Heart left ventricle (tissue), 16 donors: ENCODE results near the gene AGMO. TPM values are rescaled to one million over a fixed set of nuclear protein-coding genes. Genes with fewer than 3 reads are reported as not detected.

Experiments used
- ATAC-seq, 4 donors: fragments of 200-7000 bp; cut with Tn5 transposase; one replicate each; pipeline ENCODE4 v1.9.1; 2020 to 2022; ENCODE audit warnings: moderate library complexity in 4 of 4, mild to moderate bottlenecking in 3 of 4, moderate number of reproducible peaks in 1 of 4
- DNase-seq, 5 donors: peaks; one replicate each; pipeline ENCODE4 v3.0.0-alpha.2; 2020
- H3K27ac ChIP-seq, 12 donors: fragments of 200-600 bp; sonication (generic) in 4 of 12; one replicate each; pipeline versions ENCODE4 v1.5.0 to v1.8.0; 2016 to 2022; ENCODE audit warnings: mild to moderate bottlenecking in 2 of 12
- H3K27me3 ChIP-seq, 9 donors: fragments of 200-600 bp; sonication (generic) in 2 of 9; one replicate each; pipeline versions ENCODE4 v1.5.1 to v1.8.0; 2016 to 2022; ENCODE audit warnings: mild to moderate bottlenecking in 3 of 9
- H3K36me3 ChIP-seq, 9 donors: fragments of 200-600 bp; sonication (generic) in 2 of 9; one replicate each; pipeline versions ENCODE4 v1.5.0 to v1.8.0; 2018 to 2022; ENCODE audit warnings: mild to moderate bottlenecking in 2 of 9
- H3K4me1 ChIP-seq, 12 donors: fragments of 200-600 bp; sonication (generic) in 4 of 12; one replicate each; pipeline versions ENCODE4 v1.5.0 to v1.8.0; 2016 to 2022; ENCODE audit warnings: mild to moderate bottlenecking in 3 of 12
- H3K4me3 ChIP-seq, 12 donors: fragments of 200-600 bp; sonication (generic) in 4 of 12; one replicate each; pipeline versions ENCODE4 v1.5.0 to v1.8.0; 2017 to 2022; ENCODE audit warnings: mild to moderate bottlenecking in 9 of 12, moderate library complexity in 4 of 12
- H3K9me3 ChIP-seq, 12 donors: fragments of 200-600 bp; sonication (generic) in 4 of 12; one replicate each; pipeline versions ENCODE4 v1.5.0 to v1.8.0; 2016 to 2022; ENCODE audit warnings: mild to moderate bottlenecking in 1 of 12
- POLR2A ChIP-seq, 2 donors: fragments of 450-650 bp; IDR thresholded peaks; one replicate each; pipeline ENCODE4 v1.6.1; 2017; ENCODE audit warnings: antibody characterized with exemption in 2 of 2, mild to moderate bottlenecking in 2 of 2, moderate library complexity in 2 of 2
- WGBS, 4 donors: extraction: QIAGEN DNeasy Blood & Tissue Kit in 2 of 4; methylation state at CpG; one replicate each; pipeline versions ENCODE4 v1.1.5 to v1.1.7; 2013 to 2018; 5-methylcytosine and 5-hydroxymethylcytosine counted together
- intact Hi-C, 10 donors: fragments of 100-400 bp; cut with DNase I; formaldehyde crosslinking; loops; one replicate each; pipeline versions ENCODE4 v1.11.1 to v1.14.2; 2022
- polyA plus RNA-seq, 2 donors: library from polyadenylated mRNA; stranded (reverse); fragments of 200-250 nt; gene quantifications; one replicate each; pipeline ENCODE4 v1.2.3, GENCODE V29; 2013
- total RNA-seq, 9 donors: library from RNA; depleted of rRNA in 2 of 9; stranded (reverse); fragments of >200 nt in 2 of 9; fragmentation: NEBNext Ultra II Directional in 3 of 9; extraction: Animal tissue kit (Norgen Biotek cat#: 25700) in 3 of 9; gene quantifications; one replicate each; pipeline versions ENCODE4 v1.1.0 to v1.2.4, GENCODE V29; 2016 to 2023
- TF ChIP-seq, protein P1 (sequence below), 12 donors: fragments of 200-600 bp; sonication (generic) in 4 of 12; IDR thresholded peaks; one replicate each; pipeline versions ENCODE4 v1.5.0 to v1.8.0; 2018 to 2022; ENCODE audit warnings: antibody characterized with exemption in 12 of 12, mild to moderate bottlenecking in 5 of 12
- donor health status: ischemic (EF 13 %, LVEDD 7.1; RV severe dilation, severe dysfunction).
- donor health status: healthy with polysubstance abuse.
- donor health status: DM: no; HTN: yes; CAD: no.
- donor health status: DM: no; HTN: no; CAD: no.
- donor health status: ischemic (EF 25% LVEDD 6.9; RV normal size, moderate dysfunction).
- donor health status: ischemic (EF 25% LVEDD 5.7; RV mildly dilated, moderate dysfunction).
- donor health status: healthy.
- donor health status: DM: yes; HTN: yes; CAD: no.
- donor health status: ischemic (EF 35%, LVEDD 5.7; RV mildly dilated, moderate dysfunction).
- donor health status: nonischemic (EF 11% LVEDD 7.7; RV severe dilation, severe dysfunction).
- donor health status: DM: yes; HTN: yes; CAD: no.
- donor health status: PGD.
- donor health status: ischemic (EF 29% LVEDD 5.4; RV normal size, mild dysfunction).
- donor health status: nonischemic (EF 23%, LVEDD 6.1; RV moderate dilation, normal function).

AGMO gene
- total and polyA plus RNA-seq, 11 donors, result 0.12 to 0.72 (median 0.40) TPM; not detected in 1

- H3K9me3 ChIP-seq, result peaks cover 0 to 3% (median 0%) of the 10 kb centered on the region in 12 donors
- no peak overlapping the region for H3K27ac ChIP-seq
- intact Hi-C loops, result loop anchor here in 1 of 10 donors (10.0 kb wide), 1 partner anchor 1283 kb away; no protein-coding TSS in a partner anchor
- ATAC-seq (no peak), DNase-seq (no peak)
- H3K4me1 ChIP-seq, result peaks cover 0 to 7% (median 0%) of the 10 kb centered on the region in 12 donors
- no peaks in the 10 kb centered on the region for H3K36me3 ChIP-seq
- 62 to 68% (median 66%) methylated on average over 6 of the region's 6 CpGs for WGBS, 4 donors
- H3K4me3 ChIP-seq, result no peak overlapping the region
- TF ChIP-seq, protein P1, sequence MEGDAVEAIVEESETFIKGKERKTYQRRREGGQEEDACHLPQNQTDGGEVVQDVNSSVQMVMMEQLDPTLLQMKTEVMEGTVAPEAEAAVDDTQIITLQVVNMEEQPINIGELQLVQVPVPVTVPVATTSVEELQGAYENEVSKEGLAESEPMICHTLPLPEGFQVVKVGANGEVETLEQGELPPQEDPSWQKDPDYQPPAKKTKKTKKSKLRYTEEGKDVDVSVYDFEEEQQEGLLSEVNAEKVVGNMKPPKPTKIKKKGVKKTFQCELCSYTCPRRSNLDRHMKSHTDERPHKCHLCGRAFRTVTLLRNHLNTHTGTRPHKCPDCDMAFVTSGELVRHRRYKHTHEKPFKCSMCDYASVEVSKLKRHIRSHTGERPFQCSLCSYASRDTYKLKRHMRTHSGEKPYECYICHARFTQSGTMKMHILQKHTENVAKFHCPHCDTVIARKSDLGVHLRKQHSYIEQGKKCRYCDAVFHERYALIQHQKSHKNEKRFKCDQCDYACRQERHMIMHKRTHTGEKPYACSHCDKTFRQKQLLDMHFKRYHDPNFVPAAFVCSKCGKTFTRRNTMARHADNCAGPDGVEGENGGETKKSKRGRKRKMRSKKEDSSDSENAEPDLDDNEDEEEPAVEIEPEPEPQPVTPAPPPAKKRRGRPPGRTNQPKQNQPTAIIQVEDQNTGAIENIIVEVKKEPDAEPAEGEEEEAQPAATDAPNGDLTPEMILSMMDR (IDR thresholded peaks at IDR 0.05), result peak in 1 of 12 donors; percentile 8
- no peak for TF ChIP-seq POLR2A (IDR thresholded peaks at IDR 0.05)
- H3K27me3 ChIP-seq, result no peaks in the 10 kb centered on the region
Measured at GRCh38 chr7:15291699-15292098, 270.1 kb downstream of the AGMO start.

GRCh38 chr7:15288741-15289140, 273.1 kb downstream of the AGMO start:
- H3K4me3 ChIP-seq, result no peak overlapping the region
- intact Hi-C loops, result no loop called here
- no peak overlapping the region for H3K27ac ChIP-seq
- H3K36me3 ChIP-seq, result no peaks in the 10 kb centered on the region
- H3K27me3 ChIP-seq, result no peaks in the 10 kb centered on the region
- TF ChIP-seq, protein P1 (IDR thresholded peaks at IDR 0.05), result no peak
- ATAC-seq (no peak), DNase-seq (no peak)
- WGBS, 4 donors, result 46 to 55% (median 51%) methylated on average over 2 of the region's 2 CpGs
- H3K9me3 ChIP-seq, result peaks cover 0 to 26% (median 7%) of the 10 kb centered on the region in 12 donors
- H3K4me1 ChIP-seq, result peaks cover 0 to 7% (median 0%) of the 10 kb centered on the region in 12 donors

DNA sequence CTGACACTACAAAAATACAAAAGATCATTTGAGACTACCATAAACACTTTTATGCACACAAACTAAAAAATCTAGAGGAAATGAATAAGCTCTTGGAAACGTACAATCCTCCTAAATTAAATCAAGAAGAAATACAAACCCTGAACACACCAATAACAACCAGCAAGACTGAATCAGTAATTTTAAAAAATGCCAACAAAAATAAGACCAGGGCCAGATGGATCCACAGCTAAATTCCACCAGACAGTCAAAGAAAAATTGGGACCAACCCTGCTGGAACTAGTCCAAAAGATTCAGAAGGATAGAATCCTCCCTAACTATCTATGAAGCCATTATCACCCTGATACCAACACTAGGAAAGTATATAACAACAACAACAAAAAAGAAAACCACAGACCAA, 277.4 kb downstream of the AGMO start:
- no peak overlapping the region for H3K4me3 ChIP-seq
- ATAC-seq (no peak), DNase-seq (no peak)
- WGBS, 4 donors, result 37 to 56% (median 48%) methylated on average over 1 of the region's 1 CpG
- peaks cover 0 to 7% (median 0%) of the 10 kb centered on the region in 12 donors for H3K4me1 ChIP-seq
- no peaks in the 10 kb centered on the region for H3K27me3 ChIP-seq
- no peaks in the 10 kb centered on the region for H3K36me3 ChIP-seq
- H3K9me3 ChIP-seq, result peaks cover 0 to 50% (median 20%) of the 10 kb centered on the region in 12 donors
- H3K27ac ChIP-seq, result no peak overlapping the region
- TF ChIP-seq, protein P1 (IDR thresholded peaks at IDR 0.05), result no peak
- no peak for TF ChIP-seq POLR2A (IDR thresholded peaks at IDR 0.05)
- intact Hi-C loops, result no loop called here

DNA sequence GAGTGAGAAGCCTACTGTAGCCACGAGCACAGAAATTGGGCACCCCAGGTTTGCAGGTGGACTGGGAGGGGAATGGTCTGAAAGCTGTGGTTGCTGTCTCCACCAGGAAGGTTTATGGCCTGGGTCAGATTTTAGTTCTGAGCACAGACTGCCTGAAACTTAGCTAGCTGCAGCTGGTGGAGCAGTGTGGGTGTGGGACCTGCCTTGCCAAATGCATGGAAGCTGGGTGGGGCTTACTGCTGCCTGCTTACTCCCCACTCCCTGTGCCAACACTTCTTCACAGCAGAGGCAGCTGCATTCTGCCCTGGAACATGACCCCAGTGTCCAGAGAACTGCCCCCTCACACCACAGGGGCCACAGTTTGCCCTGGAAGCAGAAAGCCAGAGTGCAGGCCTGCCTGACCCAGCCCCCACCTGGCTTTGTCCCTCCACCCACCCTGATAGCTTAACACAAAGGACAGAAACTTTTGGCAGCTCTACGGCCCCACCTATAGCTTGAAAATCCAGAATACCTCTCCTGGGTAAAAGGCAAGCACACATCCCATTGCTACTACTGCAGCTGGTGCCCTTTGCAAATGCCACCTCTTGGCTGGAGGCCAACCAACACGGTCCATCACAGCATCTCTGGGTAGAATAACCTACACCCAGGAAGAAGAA, 281.6 kb downstream of the AGMO start:
- intact Hi-C loops, result no loop called here
- Histone ChIP-seq H3K4me1 (no peaks in the 10 kb centered on the region), H3K27me3 (no peaks in the 10 kb centered on the region), H3K27ac (no peak overlapping the region), H3K36me3 (no peaks in the 10 kb centered on the region), H3K9me3 (peaks cover 0 to 63% (median 29%) of the 10 kb centered on the region in 12 donors), H3K4me3 (no peak overlapping the region)
- ATAC-seq (peak in 2 of 4 donors; percentile 32 to 34), DNase-seq (peak in 1 of 5 donors; percentile 24)
- TF ChIP-seq POLR2A (IDR thresholded peaks at IDR 0.05), result no peak
- TF ChIP-seq, protein P1 (IDR thresholded peaks at IDR 0.05), result no peak
- WGBS, 4 donors, result 61 to 79% (median 69%) methylated on average over 3 of the region's 3 CpGs
